HCT116 (cell line): ENCODE data around the gene PEX5. TPM values are rescaled to one million over a fixed set of nuclear protein-coding genes. Genes with fewer than 3 reads are reported as not detected.

Source experiments
- ATAC-seq: fragments of 200-7000 bp; cut with Tn5 transposase; 2 replicates; pipeline ENCODE4 v1.9.1; 2020; ENCODE audit warnings: mild to moderate bottlenecking, moderate library complexity
- BruUV-seq: library from RNA; stranded (reverse); fragments of 400-500 nt; replicated peaks from 2 replicates; lab custom pipeline; 2021; lab: Mats Ljungman, UMichigan
- CTCF ChIA-PET: fragments of 300-600 bp; sonication (Branson Sonifier 250); formaldehyde crosslinking; loops from one replicate; lab custom pipeline; 2021; ENCODE audit warnings: antibody characterized with exemption; lab: Charles Lee
- POLR2A ChIA-PET: fragments of 300-600, 350-600 bp; sonication (Branson Sonifier 250); formaldehyde crosslinking; loops from one replicate; lab custom pipeline; 2021; ENCODE audit warnings: antibody characterized with exemption; lab: Charles Lee
- RAD21 ChIA-PET, 2 experiments: fragments of 300-600 bp; sonication (Branson Sonifier 250); formaldehyde crosslinking; loops; one replicate each; lab custom pipeline; 2023; ENCODE audit warnings: low total read pairs in 2 of 2; ENCODE audit not compliant: uncharacterized antibody in 2 of 2, unreplicated experiment in 2 of 2, low non-redundant PET in 1 of 2; lab: Charles Lee
- DNase-seq: peaks from one replicate; pipeline ENCODE4 v3.0.0-alpha.2; 2010; ENCODE audit warnings: low read depth, low spot score
- H2AFZ ChIP-seq: fragments of 200-600 bp; shearing (Covaris generic), sonication (generic); 2 replicates; pipeline ENCODE4 v1.6.1; 2017; ENCODE audit warnings: low read depth, mixed run types, mixed read lengths, antibody characterized with exemption, low read length; ENCODE audit not compliant: poor library complexity, severe bottlenecking
- H3K27ac ChIP-seq: 2 replicates; pipeline ENCODE4 v1.5.1; 2012; ENCODE audit warnings: low read depth, low read length
- H3K27me3 ChIP-seq: fragments of 200-600 bp; sonication (generic); 2 replicates; pipeline ENCODE4 v1.6.1; 2016; ENCODE audit warnings: mixed run types, low read length, mixed read lengths; ENCODE audit not compliant: insufficient read depth
- H3K36me3 ChIP-seq, 2 experiments: fragments of 200-500 bp in 1 of 2; fragments of 200-600 bp in 1 of 2; sonication (Bioruptor generic) in 1 of 2; sonication (generic) in 1 of 2; 2 replicates each; pipeline versions ENCODE4 v1.5.1 to v1.6.1; 2014 to 2016; ENCODE audit warnings: low read length in 2 of 2, inconsistent platforms in 1 of 2, mixed read lengths in 1 of 2, mixed run types in 1 of 2; ENCODE audit not compliant: insufficient read depth in 2 of 2, control insufficient read depth in 1 of 2
- H3K4me1 ChIP-seq, 2 experiments: fragments of 200-600 bp in 1 of 2; sonication (generic) in 1 of 2; 2 replicates each; pipeline versions ENCODE4 v1.5.1 to v1.6.1; 2012 to 2017; ENCODE audit warnings: low read length in 2 of 2, inconsistent platforms in 1 of 2, mild to moderate bottlenecking in 1 of 2, mixed read lengths in 1 of 2, mixed run types in 1 of 2, moderate library complexity in 1 of 2; ENCODE audit not compliant: insufficient read depth in 2 of 2, control insufficient read depth in 1 of 2
- H3K4me2 ChIP-seq: fragments of 200-600 bp; sonication (generic); 2 replicates; pipeline ENCODE4 v1.6.1; 2017; ENCODE audit warnings: mixed run types, low read length, mixed read lengths
- H3K4me3 ChIP-seq, 2 experiments: fragments of 200-600 bp in 1 of 2; sonication (generic) in 1 of 2; replicated peaks in 1 of 2; 2 replicates each; pipeline ENCODE4 v1.5.1; 2011 to 2016; ENCODE audit warnings: low read length in 2 of 2, control low read depth in 1 of 2, low read depth in 1 of 2, mild to moderate bottlenecking in 1 of 2, mixed read lengths in 1 of 2, mixed run types in 1 of 2
- H3K79me2 ChIP-seq: fragments of 200-600 bp; sonication (generic); 2 replicates; pipeline ENCODE4 v1.6.1; 2017; ENCODE audit warnings: mild to moderate bottlenecking, mixed run types, low read length, moderate library complexity, mixed read lengths; ENCODE audit not compliant: insufficient read depth
- H3K9ac ChIP-seq: fragments of 200-600 bp; sonication (generic); 2 replicates; pipeline ENCODE4 v1.6.1; 2016; ENCODE audit warnings: low read length, mixed read lengths
- H3K9me2 ChIP-seq: fragments of 200-600 bp; sonication (generic), shearing (Covaris generic); 2 replicates; pipeline ENCODE4 v1.6.1; 2017; ENCODE audit warnings: mixed run types, mild to moderate bottlenecking, moderate library complexity; ENCODE audit not compliant: insufficient read depth
- H3K9me3 ChIP-seq, 2 experiments: fragments of 200-500 bp in 1 of 2; fragments of 200-600 bp in 1 of 2; sonication (Bioruptor generic) in 1 of 2; sonication (generic) in 1 of 2; 2 replicates each; pipeline ENCODE4 v1.6.1; 2014 to 2017; ENCODE audit warnings: low read length in 2 of 2, mixed read lengths in 2 of 2, inconsistent platforms in 1 of 2, low read depth in 1 of 2, mild to moderate bottlenecking in 1 of 2, mixed run types in 1 of 2, moderate library complexity in 1 of 2; ENCODE audit not compliant: control insufficient read depth in 1 of 2, insufficient read depth in 1 of 2
- H4K20me1 ChIP-seq: fragments of 200-600 bp; sonication (generic), shearing (Covaris generic); 2 replicates; pipeline ENCODE4 v1.6.1; 2017; ENCODE audit warnings: mixed run types, mild to moderate bottlenecking, moderate library complexity; ENCODE audit not compliant: insufficient read depth
- ATF3 ChIP-seq: IDR thresholded peaks from 2 replicates; pipeline ENCODE4 v1.6.1; 2012
- ELF1 ChIP-seq: IDR thresholded peaks from 2 replicates; pipeline ENCODE4 v1.6.1; 2012; ENCODE audit warnings: low read depth, borderline replicate concordance
- EZH2 ChIP-seq: fragments of 200-600 bp; sonication (generic); IDR thresholded peaks from 2 replicates; pipeline ENCODE4 v1.6.1; 2017; ENCODE audit warnings: antibody characterized with exemption, mixed run types
- EZH2phosphoT487 ChIP-seq: fragments of 200-600 bp; IDR thresholded peaks from 2 replicates; pipeline ENCODE4 v1.6.1; 2018; ENCODE audit warnings: antibody characterized with exemption, borderline replicate concordance
- FOSL1 ChIP-seq: IDR thresholded peaks from 2 replicates; pipeline ENCODE4 v1.6.1; 2012; ENCODE audit warnings: low read depth
- JUND ChIP-seq: IDR thresholded peaks from 2 replicates; pipeline ENCODE4 v1.6.1; 2012
- POLR2AphosphoS5 ChIP-seq: IDR thresholded peaks from 2 replicates; pipeline ENCODE4 v1.6.1; 2011; ENCODE audit warnings: mild to moderate bottlenecking, low read depth, low read length, moderate library complexity
- RAD21 ChIP-seq: IDR thresholded peaks from 2 replicates; pipeline ENCODE4 v1.6.1; 2012; ENCODE audit warnings: low read depth, mild to moderate bottlenecking
- SIN3A ChIP-seq: IDR thresholded peaks from 2 replicates; pipeline ENCODE4 v1.6.1; 2012; ENCODE audit warnings: low read depth
- SRF ChIP-seq: IDR thresholded peaks from 2 replicates; pipeline ENCODE4 v1.6.1; 2012; ENCODE audit warnings: low read depth
- TCF7L2 ChIP-seq: IDR thresholded peaks from 2 replicates; pipeline ENCODE4 v1.7.0; 2011; ENCODE audit warnings: borderline replicate concordance, inconsistent platforms; ENCODE audit not compliant: insufficient read depth, insufficient read length; ENCODE audit errors: extremely low read depth
- ZFX ChIP-seq: fragments of 450-650 bp; IDR thresholded peaks from 2 replicates; pipeline ENCODE4 v1.6.1; 2017
- intact Hi-C: fragments of 100-400 bp; cut with micrococcal nuclease; formaldehyde crosslinking; loops from 2 replicates; pipeline ENCODE4 v1.10.0; 2022
- total RNA-seq: library from RNA; stranded (reverse); gene quantifications from one replicate; pipeline ENCODE4 v1.2.1, GENCODE V29; 2021; ENCODE audit not compliant: unreplicated experiment

The PEX5 gene
- total RNA-seq, 1 experiment from 2014 or later = 45.4 TPM

- intact Hi-C loops = no loop called here
These were observed 17.2 kb downstream of the PEX5 start for GRCh38 chr12:7206691-7207090.

DNA sequence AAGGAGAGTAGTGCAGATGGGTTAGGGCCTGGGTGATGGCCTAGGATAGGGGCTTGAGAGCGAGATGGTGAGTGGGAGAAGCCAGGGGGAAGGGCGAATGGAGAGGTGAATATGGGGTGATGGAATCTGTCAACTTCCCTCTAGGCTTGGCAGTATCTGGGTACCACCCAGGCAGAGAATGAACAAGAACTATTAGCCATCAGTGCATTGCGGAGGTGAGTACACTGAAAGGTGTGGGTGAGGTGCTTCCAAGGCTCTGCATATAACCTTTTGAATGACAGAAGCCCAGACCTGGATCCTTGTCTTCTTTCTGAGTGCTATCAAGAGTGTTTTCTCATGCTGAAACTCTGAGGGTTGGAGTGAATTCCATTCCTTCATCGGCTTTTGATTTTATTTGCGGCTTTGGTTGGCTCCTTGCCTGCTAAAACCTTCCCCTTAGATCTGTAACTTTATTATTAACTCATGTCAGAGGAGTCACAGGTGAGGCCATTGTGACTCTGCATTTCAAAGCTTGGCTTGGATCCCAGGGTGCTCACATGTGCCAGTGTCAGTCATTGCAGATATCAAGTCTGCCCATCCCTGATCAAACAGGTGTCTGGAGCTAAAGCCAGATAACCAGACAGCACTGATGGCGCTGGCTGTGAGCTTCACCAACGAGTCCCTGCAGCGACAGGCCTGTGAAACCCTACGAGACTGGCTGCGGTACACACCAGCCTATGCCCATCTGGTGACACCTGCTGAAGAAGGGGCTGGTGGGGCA lies 18.6 kb downstream of the PEX5 start:
- H3K36me3 ChIP-seq = peaks cover 46 to 69% of the 10 kb centered on the region in 2 experiments; a peak in 3 of 4 replicates
- no peak for DNase-seq

More at GRCh38 chr12:7206691-7207090, 17.2 kb downstream of the PEX5 start:
- Histone ChIP-seq H3K9ac (no peak overlapping the region), H4K20me1 (no peaks in the 10 kb centered on the region), H3K4me3 (no peak overlapping the region), H3K27me3 (no peaks in the 10 kb centered on the region), H3K4me1 (no peaks in the 10 kb centered on the region), H3K36me3 (peaks cover 55 to 74% of the 10 kb centered on the region in 2 experiments), H3K79me2 (no peaks in the 10 kb centered on the region), H3K9me3 (no peaks in the 10 kb centered on the region), H3K9me2 (no peaks in the 10 kb centered on the region), H3K4me2 (no peak overlapping the region), H2AFZ (no peak overlapping the region), H3K27ac (no peak overlapping the region)
- TF ChIP-seq EZH2phosphoT487 = no peak
- TF ChIP-seq FOSL1 = no peak
- no peak for TF ChIP-seq TCF7L2
- ChIA-PET RAD21 (no interaction called here), POLR2A (no interaction called here), CTCF (no interaction called here)
- DNase-seq (no peak), ATAC-seq (no peak)
- BruUV-seq = no TSS peak

More for the DNA sequence above, 18.6 kb downstream of the PEX5 start:
- CTCF ChIA-PET = no interaction called here
- no peak overlapping the region for H3K4me3 ChIP-seq
- TF ChIP-seq RAD21 = no peak
- TF ChIP-seq SRF = no peak
- TF ChIP-seq EZH2 = no peak
- TF ChIP-seq JUND = no peak
- no peak for TF ChIP-seq ELF1
- no peak for TF ChIP-seq FOSL1
- no peak for TF ChIP-seq ZFX
- TF ChIP-seq POLR2AphosphoS5 = no peak
- no peak for TF ChIP-seq ATF3
- TF ChIP-seq SIN3A = no peak
- POLR2A ChIA-PET = no interaction called here
- H4K20me1 ChIP-seq = no peaks in the 10 kb centered on the region
- no peak overlapping the region for H2AFZ ChIP-seq
- H3K9ac ChIP-seq = no peak overlapping the region
- no peaks in the 10 kb centered on the region for H3K4me1 ChIP-seq
- RAD21 ChIA-PET = no interaction called here
- intact Hi-C loops = no loop called here
- no peak for ATAC-seq
- H3K4me2 ChIP-seq = no peak overlapping the region
- no peaks in the 10 kb centered on the region for H3K27me3 ChIP-seq
- H3K9me2 ChIP-seq = no peaks in the 10 kb centered on the region
- no TSS peak for BruUV-seq
- H3K79me2 ChIP-seq = no peaks in the 10 kb centered on the region
- no peaks in the 10 kb centered on the region for H3K9me3 ChIP-seq
- no peak overlapping the region for H3K27ac ChIP-seq
